SK-N-SH (cell line): Measurements from ENCODE around the gene KCNK4. TPM values are rescaled to one million over a fixed set of nuclear protein-coding genes. Genes with fewer than 3 reads are reported as not detected.

Experiments
- CTCF ChIA-PET: fragments of 300-600, 350-600 bp; formaldehyde crosslinking; extraction: SDS; loops from one replicate; lab custom pipeline; 2021; lab: Yijun Ruan, JAX
- POLR2A ChIA-PET: fragments of 350-600 bp; sonication (Branson Sonifier 250); formaldehyde crosslinking; extraction: SDS; loops from one replicate; lab custom pipeline; 2020; ENCODE audit warnings: antibody characterized with exemption, inconsistent platforms; lab: Yijun Ruan, JAX
- DNase-seq: peaks from one replicate; pipeline ENCODE4 v3.0.0; 2012
- H2AFZ ChIP-seq: fragments of 200-600 bp; sonication (generic); 2 replicates; pipeline ENCODE4 v1.8.1; 2016; ENCODE audit warnings: antibody characterized with exemption, mild to moderate bottlenecking, low read depth
- H3F3A ChIP-seq: fragments of 200-600 bp; sonication (generic); replicated peaks from 2 replicates; pipeline ENCODE3; 2016; ENCODE audit warnings: antibody characterized with exemption, mild to moderate bottlenecking; ENCODE audit not compliant: insufficient read depth
- H3K27ac ChIP-seq, 2 experiments: fragments of 200-500 bp in 1 of 2; fragments of 200-600 bp in 1 of 2; sonication (Bioruptor generic) in 1 of 2; sonication (generic), shearing (Covaris generic) in 1 of 2; 2 replicates each; pipeline versions ENCODE4 v1.5.1 to v1.6.1; 2014 to 2016; ENCODE audit warnings: low read depth in 2 of 2, inconsistent platforms in 1 of 2, low read length in 1 of 2, mild to moderate bottlenecking in 1 of 2, mixed read lengths in 1 of 2
- H3K27me3 ChIP-seq: fragments of 200-600 bp; sonication (generic), shearing (Covaris generic); 2 replicates; pipeline ENCODE4 v1.6.1; 2016; ENCODE audit warnings: mixed run types; ENCODE audit not compliant: insufficient read depth
- H3K36me3 ChIP-seq, 2 experiments: fragments of 200-500 bp in 1 of 2; fragments of 200-600 bp in 1 of 2; sonication (Bioruptor generic) in 1 of 2; sonication (generic) in 1 of 2; replicated peaks in 1 of 2; 2 replicates each; pipeline versions ENCODE3 to v1.5.1; 2014 to 2016; ENCODE audit warnings: low read length in 1 of 2, mild to moderate bottlenecking in 1 of 2; ENCODE audit not compliant: insufficient read depth in 2 of 2, control insufficient read depth in 1 of 2
- H3K4me1 ChIP-seq, 2 experiments: fragments of 200-500 bp in 1 of 2; fragments of 200-600 bp in 1 of 2; sonication (Bioruptor generic) in 1 of 2; sonication (generic), shearing (Covaris generic) in 1 of 2; 2 replicates each; pipeline versions ENCODE4 v1.5.1 to v1.6.1; 2014 to 2016; ENCODE audit warnings: low read depth in 1 of 2, low read length in 1 of 2, mixed run types in 1 of 2; ENCODE audit not compliant: insufficient read depth in 2 of 2, control insufficient read depth in 1 of 2
- H3K4me2 ChIP-seq: fragments of 200-600 bp; sonication (generic), shearing (Covaris generic); 2 replicates; pipeline ENCODE4 v1.6.1; 2017; ENCODE audit warnings: mixed run types
- H3K4me3 ChIP-seq, 2 experiments: fragments of 200-500 bp in 1 of 2; fragments of 200-600 bp in 1 of 2; sonication (Bioruptor generic) in 1 of 2; sonication (generic), shearing (Covaris generic) in 1 of 2; 2 replicates each; pipeline versions ENCODE4 v1.5.1 to v1.8.1; 2014 to 2016; ENCODE audit warnings: low read depth in 2 of 2, inconsistent platforms in 1 of 2, low read length in 1 of 2, mild to moderate bottlenecking in 1 of 2, mixed read lengths in 1 of 2, moderate library complexity in 1 of 2
- H3K79me2 ChIP-seq: fragments of 200-600 bp; sonication (generic); 2 replicates; pipeline ENCODE4 v1.8.1; 2017; ENCODE audit warnings: mild to moderate bottlenecking; ENCODE audit not compliant: insufficient read depth
- H3K9ac ChIP-seq: fragments of 200-600 bp; sonication (generic); 2 replicates; pipeline ENCODE4 v1.6.1; 2017; ENCODE audit warnings: mixed run types
- H3K9me2 ChIP-seq: fragments of 200-600 bp; sonication (generic); 2 replicates; pipeline ENCODE4 v1.6.1; 2017; ENCODE audit warnings: mixed run types
- H3K9me3 ChIP-seq: fragments of 200-600 bp; sonication (generic); 2 replicates; pipeline ENCODE4 v1.6.1; 2017; ENCODE audit warnings: mixed run types, mild to moderate bottlenecking, moderate library complexity
- H4K20me1 ChIP-seq: fragments of 200-600 bp; sonication (generic); 2 replicates; pipeline ENCODE4 v1.6.1; 2017; ENCODE audit warnings: mild to moderate bottlenecking, mixed run types; ENCODE audit not compliant: insufficient read depth
- ELF1 ChIP-seq: IDR thresholded peaks from 2 replicates; pipeline ENCODE4 v1.4.0; 2012
- EP300 ChIP-seq, 2 experiments: IDR thresholded peaks; 2 replicates each; pipeline versions ENCODE4 v1.4.0 to v1.6.1; 2012; ENCODE audit warnings: borderline replicate concordance in 1 of 2, low read depth in 1 of 2, low read length in 1 of 2
- EZH2phosphoT487 ChIP-seq: fragments of 200-600 bp; sonication (generic); IDR thresholded peaks from 2 replicates; pipeline ENCODE4 v1.6.1; 2017; ENCODE audit warnings: low read depth, mixed run types, mild to moderate bottlenecking, antibody characterized with exemption, moderate library complexity, borderline replicate concordance
- GABPA ChIP-seq: IDR thresholded peaks from 2 replicates; pipeline ENCODE4 v1.4.0; 2012; ENCODE audit warnings: low read depth, mild to moderate bottlenecking
- JUND ChIP-seq: IDR thresholded peaks from 2 replicates; pipeline ENCODE4 v1.4.0; 2012
- MEF2A ChIP-seq: IDR thresholded peaks from 2 replicates; pipeline ENCODE4 v1.4.0; 2012; ENCODE audit warnings: low read depth, borderline replicate concordance
- RXRA ChIP-seq: IDR thresholded peaks from 2 replicates; pipeline ENCODE4 v1.4.0; 2012; ENCODE audit warnings: low read depth, mild to moderate bottlenecking, borderline replicate concordance
- SMC3 ChIP-seq: IDR thresholded peaks from 2 replicates; pipeline ENCODE4 v1.6.1; 2012; ENCODE audit warnings: low read depth, low read length, improper control_type of control experiment
- TAF1 ChIP-seq: IDR thresholded peaks from 2 replicates; pipeline ENCODE4 v1.6.1; 2012; ENCODE audit warnings: low read depth, mild to moderate bottlenecking, low read length, moderate library complexity, borderline replicate concordance
- TCF12 ChIP-seq: IDR thresholded peaks from 2 replicates; pipeline ENCODE4 v1.4.0; 2012
- YY1 ChIP-seq: IDR thresholded peaks from 2 replicates; pipeline ENCODE4 v1.4.0; 2012; ENCODE audit warnings: low read depth, mild to moderate bottlenecking
- WGBS: methylation state at CpG from one replicate; pipeline ENCODE4 v1.1.6; 2017; ENCODE audit warnings: low lambda C conversion rate; 5-methylcytosine and 5-hydroxymethylcytosine counted together
- polyA plus RNA-seq, 3 experiments: library from polyadenylated mRNA; depleted of rRNA; stranded (reverse); fragments of >200 nt; gene quantifications; 2 replicates each; pipeline ENCODE4 v1.2.3, GENCODE V29; 2012
- TF ChIP-seq, protein P1 (sequence below): fragments of 200-600 bp; sonication (generic); IDR thresholded peaks from 2 replicates; pipeline ENCODE4 v1.6.1; 2017; ENCODE audit warnings: antibody characterized with exemption, mild to moderate bottlenecking, moderate library complexity
- TF ChIP-seq, protein P2 (sequence below): IDR thresholded peaks from 2 replicates; pipeline ENCODE4 v1.4.0; 2012; ENCODE audit warnings: low read depth, borderline replicate concordance
- TF ChIP-seq, protein P3 (sequence below): IDR thresholded peaks from 2 replicates; pipeline ENCODE4; 2012

KCNK4 gene
- polyA plus RNA-seq, 1 of the 3 experiments (the other 2 are of a cell fraction) = 0.16 TPM

DNA sequence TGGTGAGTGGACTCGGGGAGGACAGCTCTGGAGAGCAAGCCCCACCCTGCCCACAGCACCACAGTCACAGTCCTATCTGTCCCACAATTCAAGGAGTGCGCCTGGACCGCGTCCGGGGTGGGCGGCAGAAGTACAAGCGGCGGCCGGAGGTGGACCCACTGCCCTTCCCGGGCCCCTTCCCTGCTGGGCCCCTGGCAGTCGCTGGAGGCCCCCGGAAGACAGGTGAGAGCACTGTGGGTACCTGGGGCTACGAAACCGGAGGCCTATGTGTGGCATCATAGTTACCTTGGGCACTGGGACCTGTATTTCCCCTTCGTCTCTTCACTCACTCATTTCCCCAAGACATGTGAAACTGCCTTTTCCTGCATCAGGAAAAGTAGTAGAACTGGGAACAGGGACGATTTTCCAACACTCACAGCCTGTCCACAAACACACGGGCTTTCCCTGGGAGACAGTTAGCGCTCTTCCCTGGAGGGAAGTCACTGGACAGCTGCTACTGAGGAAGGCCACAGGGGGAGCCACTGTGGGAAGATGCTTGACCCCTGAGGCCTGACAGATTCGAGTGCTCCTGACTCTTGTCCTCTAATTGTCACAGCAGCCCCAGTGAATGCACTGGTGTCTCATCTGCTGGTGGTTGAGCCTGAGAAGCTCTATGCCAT lies 23.2 kb downstream of the KCNK4 start:
- Histone ChIP-seq H3F3A (peaks cover 6% of the 10 kb centered on the region), H3K4me1 (peaks cover 0 to 12% of the 10 kb centered on the region in 2 experiments; a peak in 2 of 4 replicates), H4K20me1 (no peaks in the 10 kb centered on the region), H3K9ac (no peak overlapping the region), H3K9me3 (no peaks in the 10 kb centered on the region), H3K27me3 (no peaks in the 10 kb centered on the region), H3K79me2 (peaks cover 34% of the 10 kb centered on the region), H3K9me2 (no peaks in the 10 kb centered on the region), H2AFZ (no peak overlapping the region), H3K4me3 (no peak overlapping the region), H3K36me3 (peaks cover 0 to 20% of the 10 kb centered on the region in 2 experiments), H3K4me2 (no peak overlapping the region), H3K27ac (no peak overlapping the region)
- ChIA-PET POLR2A (no interaction called here), CTCF (interaction anchor here (0.7 to 1.9 kb wide), 4 partner anchors 9 to 135 kb away, joined by 3 to 8 read pairs (median 5); partner anchors contain the start of genes CATSPERZ and ESRRA)
- 84% methylated on average over 14 of the region's 19 CpGs for WGBS
- TF ChIP-seq, protein P1, sequence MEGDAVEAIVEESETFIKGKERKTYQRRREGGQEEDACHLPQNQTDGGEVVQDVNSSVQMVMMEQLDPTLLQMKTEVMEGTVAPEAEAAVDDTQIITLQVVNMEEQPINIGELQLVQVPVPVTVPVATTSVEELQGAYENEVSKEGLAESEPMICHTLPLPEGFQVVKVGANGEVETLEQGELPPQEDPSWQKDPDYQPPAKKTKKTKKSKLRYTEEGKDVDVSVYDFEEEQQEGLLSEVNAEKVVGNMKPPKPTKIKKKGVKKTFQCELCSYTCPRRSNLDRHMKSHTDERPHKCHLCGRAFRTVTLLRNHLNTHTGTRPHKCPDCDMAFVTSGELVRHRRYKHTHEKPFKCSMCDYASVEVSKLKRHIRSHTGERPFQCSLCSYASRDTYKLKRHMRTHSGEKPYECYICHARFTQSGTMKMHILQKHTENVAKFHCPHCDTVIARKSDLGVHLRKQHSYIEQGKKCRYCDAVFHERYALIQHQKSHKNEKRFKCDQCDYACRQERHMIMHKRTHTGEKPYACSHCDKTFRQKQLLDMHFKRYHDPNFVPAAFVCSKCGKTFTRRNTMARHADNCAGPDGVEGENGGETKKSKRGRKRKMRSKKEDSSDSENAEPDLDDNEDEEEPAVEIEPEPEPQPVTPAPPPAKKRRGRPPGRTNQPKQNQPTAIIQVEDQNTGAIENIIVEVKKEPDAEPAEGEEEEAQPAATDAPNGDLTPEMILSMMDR = peak; percentile 32; the same call in 1 of the 2 replicates
- TF ChIP-seq, protein P2, sequence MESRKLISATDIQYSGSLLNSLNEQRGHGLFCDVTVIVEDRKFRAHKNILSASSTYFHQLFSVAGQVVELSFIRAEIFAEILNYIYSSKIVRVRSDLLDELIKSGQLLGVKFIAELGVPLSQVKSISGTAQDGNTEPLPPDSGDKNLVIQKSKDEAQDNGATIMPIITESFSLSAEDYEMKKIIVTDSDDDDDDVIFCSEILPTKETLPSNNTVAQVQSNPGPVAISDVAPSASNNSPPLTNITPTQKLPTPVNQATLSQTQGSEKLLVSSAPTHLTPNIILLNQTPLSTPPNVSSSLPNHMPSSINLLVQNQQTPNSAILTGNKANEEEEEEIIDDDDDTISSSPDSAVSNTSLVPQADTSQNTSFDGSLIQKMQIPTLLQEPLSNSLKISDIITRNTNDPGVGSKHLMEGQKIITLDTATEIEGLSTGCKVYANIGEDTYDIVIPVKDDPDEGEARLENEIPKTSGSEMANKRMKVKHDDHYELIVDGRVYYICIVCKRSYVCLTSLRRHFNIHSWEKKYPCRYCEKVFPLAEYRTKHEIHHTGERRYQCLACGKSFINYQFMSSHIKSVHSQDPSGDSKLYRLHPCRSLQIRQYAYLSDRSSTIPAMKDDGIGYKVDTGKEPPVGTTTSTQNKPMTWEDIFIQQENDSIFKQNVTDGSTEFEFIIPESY = no peak
- TF ChIP-seq RXRA = no peak
- TF ChIP-seq MEF2A = no peak
- TF ChIP-seq, protein P3, sequence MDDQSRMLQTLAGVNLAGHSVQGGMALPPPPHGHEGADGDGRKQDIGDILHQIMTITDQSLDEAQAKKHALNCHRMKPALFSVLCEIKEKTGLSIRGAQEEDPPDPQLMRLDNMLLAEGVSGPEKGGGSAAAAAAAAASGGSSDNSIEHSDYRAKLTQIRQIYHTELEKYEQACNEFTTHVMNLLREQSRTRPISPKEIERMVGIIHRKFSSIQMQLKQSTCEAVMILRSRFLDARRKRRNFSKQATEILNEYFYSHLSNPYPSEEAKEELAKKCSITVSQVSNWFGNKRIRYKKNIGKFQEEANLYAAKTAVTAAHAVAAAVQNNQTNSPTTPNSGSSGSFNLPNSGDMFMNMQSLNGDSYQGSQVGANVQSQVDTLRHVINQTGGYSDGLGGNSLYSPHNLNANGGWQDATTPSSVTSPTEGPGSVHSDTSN = no peak
- peak; percentile 54 for DNase-seq

DNA sequence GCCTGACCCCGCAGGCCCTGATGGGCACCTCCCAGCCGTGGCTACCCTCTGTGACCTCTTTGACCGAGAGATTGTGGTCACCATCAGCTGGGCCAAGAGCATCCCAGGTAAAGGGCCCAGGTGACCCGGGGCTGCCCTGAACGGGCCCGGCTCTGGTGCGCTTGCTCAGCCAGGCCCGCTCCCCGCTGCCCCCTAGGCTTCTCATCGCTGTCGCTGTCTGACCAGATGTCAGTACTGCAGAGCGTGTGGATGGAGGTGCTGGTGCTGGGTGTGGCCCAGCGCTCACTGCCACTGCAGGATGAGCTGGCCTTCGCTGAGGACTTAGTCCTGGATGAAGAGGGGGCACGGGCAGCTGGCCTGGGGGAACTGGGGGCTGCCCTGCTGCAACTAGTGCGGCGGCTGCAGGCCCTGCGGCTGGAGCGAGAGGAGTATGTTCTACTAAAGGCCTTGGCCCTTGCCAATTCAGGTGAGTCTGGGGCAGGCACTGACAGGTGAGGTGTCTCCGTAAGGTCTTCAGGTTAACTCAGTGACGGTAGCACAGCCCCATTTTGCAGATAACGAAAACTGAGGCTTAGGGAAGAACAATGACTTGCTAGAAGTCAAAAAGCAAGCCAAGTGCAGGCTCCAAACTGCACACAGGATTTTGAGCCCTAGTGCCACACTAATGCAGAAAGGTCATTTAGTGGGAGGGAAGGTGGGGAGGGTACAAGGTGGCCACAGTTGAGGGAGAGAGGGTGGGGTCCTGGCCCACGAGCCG lies 23.9 kb downstream of the KCNK4 start:
- Histone ChIP-seq H3K27ac (no peak overlapping the region), H3K4me2 (no peak overlapping the region), H3K9me3 (no peaks in the 10 kb centered on the region), H3K36me3 (peaks cover 0 to 20% of the 10 kb centered on the region in 2 experiments), H3K9me2 (no peaks in the 10 kb centered on the region), H3F3A (peaks cover 6% of the 10 kb centered on the region), H3K9ac (no peak overlapping the region), H3K4me3 (no peak overlapping the region), H4K20me1 (no peaks in the 10 kb centered on the region), H2AFZ (no peak overlapping the region), H3K27me3 (no peaks in the 10 kb centered on the region), H3K4me1 (peaks cover 0 to 15% of the 10 kb centered on the region in 2 experiments; a peak in 2 of 4 replicates), H3K79me2 (peaks cover 35% of the 10 kb centered on the region)
- WGBS = 89% methylated on average over 15 of the region's 24 CpGs
- ChIA-PET CTCF (interaction anchor here (0.7 to 1.9 kb wide), 2 partner anchors 10 to 26 kb away, joined by 3 to 7 read pairs; partner anchors contain the start of gene ESRRA), POLR2A (no interaction called here)
- no peak for DNase-seq
- TF ChIP-seq MEF2A (no peak), GABPA (no peak), JUND (no peak), SMC3 (no peak), TAF1 (no peak), TCF12 (no peak), EZH2phosphoT487 (no peak), ELF1 (no peak), EP300 (IDR thresholded peaks at IDR 0.05; ENCODE audit: borderline replicate concordance in 1 of 2, low read depth in 1 of 2, low read length in 1 of 2) (no peak), YY1 (no peak)
- TF ChIP-seq, protein P1 = no peak
- TF ChIP-seq, protein P2 = no peak
